ENCODE measurements around the gene ENTPD2.

ENTPD2 gene

GRCh38 chr9:137046088-137046787, 7.6 kb downstream of the ENTPD2 start, which contains the start of gene NPDC1 (continued):
- TF ChIP-seq PRDM6 (tag by site-specific recombination; IDR thresholded peaks at IDR 0.05), result no peak
- TF ChIP-seq ZNF398 (tag by site-specific recombination; IDR thresholded peaks at IDR 0.05), result peak; percentile 86
- no peak for TF ChIP-seq ZNF416 (tag by site-specific recombination; IDR thresholded peaks at IDR 0.05)
- 0 out of 2 replicates have a peak, but pooled peaks have one; percentile 33 for TF ChIP-seq KLF17 (tag by site-specific recombination; IDR thresholded peaks at IDR 0.05)
- no peak for TF ChIP-seq ZNF692 (tag by site-specific recombination; IDR thresholded peaks at IDR 0.05)
- TF ChIP-seq MYNN (tag by site-specific recombination; IDR thresholded peaks at IDR 0.05; ENCODE audit: borderline replicate concordance), result no peak
- TF ChIP-seq ZNF426 (tag by site-specific recombination; IDR thresholded peaks at IDR 0.05), result no peak
- peak; percentile 73 for TF ChIP-seq BCL11B (tag by site-specific recombination; IDR thresholded peaks at IDR 0.05; ENCODE audit: low read depth)
- TF ChIP-seq ZSCAN5A (tag by site-specific recombination; IDR thresholded peaks at IDR 0.05), result 0 out of 2 replicates have a peak, but pooled peaks have one; percentile 9
- TF ChIP-seq MZF1 (tag by site-specific recombination; IDR thresholded peaks at IDR 0.05; ENCODE audit: borderline replicate concordance), result no peak
- TF ChIP-seq ZNF341 (tag by site-specific recombination; IDR thresholded peaks at IDR 0.05; ENCODE audit: low read depth), result peak; percentile 98
- peak; percentile 86; the same call in 1 of the 2 replicates for TF ChIP-seq ZBTB1 (tag by site-specific recombination; IDR thresholded peaks at IDR 0.05)
- TF ChIP-seq TRIM28 (IDR thresholded peaks at IDR 0.05; ENCODE audit: borderline replicate concordance, low read length), result no peak
- peak; percentile 77 for TF ChIP-seq KLF9 (tag by site-specific recombination; IDR thresholded peaks at IDR 0.05; ENCODE audit: low read depth)
- TF ChIP-seq SETDB1 (IDR thresholded peaks at IDR 0.05; ENCODE audit: insufficient read length, low read length), result no peak
- TF ChIP-seq ZEB2 (tag by site-specific recombination; IDR thresholded peaks at IDR 0.05), result peak; percentile 97
- no peak for TF ChIP-seq ZNF175 (tag by site-specific recombination; IDR thresholded peaks at IDR 0.05)
- TF ChIP-seq PATZ1 (tag by site-specific recombination; IDR thresholded peaks at IDR 0.05), result peak; percentile 97
- peak; percentile 70 for TF ChIP-seq ZBTB8A (tag by site-specific recombination; IDR thresholded peaks at IDR 0.05)
- TF ChIP-seq GLI2 (tag by site-specific recombination; IDR thresholded peaks at IDR 0.05; ENCODE audit: borderline replicate concordance, low read depth), result no peak
- TF ChIP-seq ZFHX2 (tag by site-specific recombination; conservative IDR thresholded peaks at IDR 0.05), result peak; percentile 92
- peak; percentile 87 for TF ChIP-seq ZNF501 (tag by site-specific recombination; IDR thresholded peaks at IDR 0.05)
- TF ChIP-seq REST (tag by site-specific recombination; IDR thresholded peaks at IDR 0.05), result peak; percentile 100
- peak; percentile 74 for TF ChIP-seq SP7 (tag by site-specific recombination; IDR thresholded peaks at IDR 0.05)
- TF ChIP-seq ZNF561 (tag by site-specific recombination; IDR thresholded peaks at IDR 0.05; ENCODE audit: borderline replicate concordance), result 0 out of 2 replicates have a peak, but pooled peaks have one; percentile 26
